MV-4-11 (cell line): ENCODE data around the gene ZBTB9.

Experiments
- DNase-seq: peaks from one replicate; lab custom pipeline; 2025; lab: John Stamatoyannopoulos, UW

Gene ZBTB9

GRCh38 chr6:33419580-33420490 is 34.5 kb upstream of the ZBTB9 start, which contains the start of gene SYNGAP1:
Gene SYNGAP1, plus strand, starts transcription at chr6:33420065. Its CDS starts 200 bp downstream, at chr6:33420265.
- no peak for DNase-seq

- no peak for DNase-seq
These were observed 33.7 kb upstream of the ZBTB9 start for GRCh38 chr6:33420491-33421343.

GRCh38 chr6:33421344-33421643 is 33.1 kb upstream of the ZBTB9 start:
- no peak for DNase-seq

- no peak for DNase-seq
These were observed 30.6 kb upstream of the ZBTB9 start for GRCh38 chr6:33423777-33424176.

GRCh38 chr6:33424855-33425667 is 29.3 kb upstream of the ZBTB9 start:
- DNase-seq, result no peak

GRCh38 chr6:33425668-33426577 is 28.5 kb upstream of the ZBTB9 start:
- peak; percentile 70 for DNase-seq

- DNase-seq, result no peak
These were observed 27.5 kb upstream of the ZBTB9 start for GRCh38 chr6:33426590-33427511.

- peak; percentile 23 for DNase-seq
These were observed 26.7 kb upstream of the ZBTB9 start for GRCh38 chr6:33427585-33428223.

GRCh38 chr6:33428224-33428965 is 26.0 kb upstream of the ZBTB9 start:
- DNase-seq, result peak; percentile 49

- no peak for DNase-seq
These were observed 25.2 kb upstream of the ZBTB9 start for GRCh38 chr6:33428966-33429749.

GRCh38 chr6:33429750-33430052 is 24.7 kb upstream of the ZBTB9 start:
- no peak for DNase-seq

- DNase-seq, result no peak
These were observed 24.0 kb upstream of the ZBTB9 start for GRCh38 chr6:33430334-33430733.

GRCh38 chr6:33430991-33431879 is 23.1 kb upstream of the ZBTB9 start:
- DNase-seq, result peak; percentile 58

GRCh38 chr6:33431880-33432541 is 22.4 kb upstream of the ZBTB9 start:
- DNase-seq, result no peak

GRCh38 chr6:33432546-33432945 is 21.8 kb upstream of the ZBTB9 start:
- DNase-seq, result no peak

- DNase-seq, result no peak
These were observed 21.3 kb upstream of the ZBTB9 start for GRCh38 chr6:33433001-33433543.
